ENCODE results near the gene LINS1.
A peak's percentile ranks its signal among the peaks of the same experiment; 100 is the strongest.

The LINS1 gene, protein sequence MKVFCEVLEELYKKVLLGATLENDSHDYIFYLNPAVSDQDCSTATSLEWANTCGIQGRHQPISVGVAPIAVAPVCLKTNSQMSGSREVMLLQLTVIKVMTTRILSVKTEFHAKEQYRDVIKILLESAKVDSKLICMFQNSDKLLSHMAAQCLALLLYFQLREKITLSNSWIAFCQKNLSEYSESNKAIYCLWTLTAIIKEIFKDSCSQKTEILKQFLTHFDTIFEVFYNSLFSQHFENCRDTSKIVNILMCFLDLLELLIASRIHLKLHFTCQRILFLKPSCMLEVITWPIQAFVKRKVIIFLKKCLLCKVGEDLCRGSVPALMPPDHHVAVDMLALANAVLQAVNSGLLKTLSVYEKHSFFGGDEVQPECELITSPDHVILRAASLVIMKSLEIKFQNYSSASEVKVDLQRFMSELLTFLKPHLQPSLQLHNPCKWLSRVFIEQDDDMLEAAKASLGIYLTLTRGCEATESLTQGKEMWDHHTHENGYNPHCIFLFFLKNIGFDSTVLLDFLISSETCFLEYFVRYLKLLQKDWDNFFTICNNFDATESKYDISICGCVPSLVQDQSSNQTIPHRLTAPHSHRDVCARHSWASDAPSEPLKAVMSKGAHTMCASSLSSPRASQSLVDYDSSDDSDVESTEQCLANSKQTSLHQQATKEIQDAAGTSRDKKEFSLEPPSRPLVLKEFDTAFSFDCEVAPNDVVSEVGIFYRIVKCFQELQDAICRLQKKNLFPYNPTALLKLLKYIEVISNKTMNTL

DNA sequence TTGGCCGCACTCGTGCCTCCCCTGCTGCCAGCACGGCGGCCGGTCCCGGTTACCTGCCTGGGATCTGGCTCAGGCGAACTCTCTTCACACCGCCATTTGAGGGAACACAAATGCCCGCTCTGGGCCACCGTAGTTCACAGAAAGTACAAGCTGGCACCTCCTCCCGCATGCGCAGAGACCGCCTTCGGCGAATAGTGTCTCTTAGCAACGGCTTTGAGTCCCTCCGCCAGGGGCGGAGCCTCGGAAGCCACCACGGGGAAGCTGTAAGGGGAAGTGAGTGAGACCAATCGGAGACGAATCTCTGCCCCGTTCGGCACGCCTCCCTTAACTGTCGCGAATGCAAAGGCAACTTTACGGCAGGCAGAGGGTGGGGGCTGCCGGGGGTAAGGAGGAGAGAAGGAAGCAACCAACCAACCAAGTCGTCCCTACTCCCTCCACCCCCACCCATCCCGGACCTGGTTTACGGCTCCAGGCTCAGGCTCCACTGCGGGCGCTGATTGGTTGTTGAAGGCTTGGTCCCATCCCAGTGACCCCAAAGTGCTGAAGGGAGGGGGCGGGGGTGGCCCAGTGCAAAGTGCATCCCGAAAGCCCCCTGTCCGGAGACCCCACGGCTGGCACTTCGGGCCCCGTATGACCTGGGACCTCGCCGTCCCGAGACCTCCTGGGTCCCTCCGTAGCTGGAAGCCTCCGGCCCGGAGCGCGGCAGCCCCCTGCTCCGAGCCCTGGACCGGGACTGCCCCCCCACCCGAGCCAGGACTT, at the start of gene LINS1, which contains the start of gene ASB7:
LINS1 (minus strand) TSS at position 121 of the 759 bp plus-strand sequence. CDS start 21,342 bp downstream, outside the sequence.
ASB7 (plus strand) TSS at position 526 of the 759 bp plus-strand sequence. CDS start 9,628 bp downstream, outside the sequence.
- DNase-seq (ENCODE audit: low read depth in 2 of 2): peak; percentile 100

DNA sequence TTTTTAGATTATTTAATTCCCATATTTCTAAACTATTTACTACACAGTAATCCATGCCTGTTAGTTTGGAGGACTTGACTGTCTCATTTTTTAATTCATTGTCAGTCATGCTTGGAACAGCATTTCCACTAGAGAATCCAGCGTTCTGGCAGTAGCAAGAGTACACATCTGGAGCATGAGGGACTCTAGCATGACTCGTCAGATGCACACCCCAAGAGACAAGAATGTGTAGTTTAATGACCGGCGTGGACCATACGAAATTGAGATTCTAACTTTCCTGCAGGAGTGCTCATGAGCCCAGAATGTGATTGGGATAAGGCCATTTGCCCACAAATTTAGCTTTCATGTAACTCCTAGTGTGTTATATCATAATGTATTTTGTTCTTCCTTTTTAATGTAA, 49.3 kb upstream of the LINS1 start:
- DNase-seq (ENCODE audit: low read depth in 2 of 2): no peak

DNA sequence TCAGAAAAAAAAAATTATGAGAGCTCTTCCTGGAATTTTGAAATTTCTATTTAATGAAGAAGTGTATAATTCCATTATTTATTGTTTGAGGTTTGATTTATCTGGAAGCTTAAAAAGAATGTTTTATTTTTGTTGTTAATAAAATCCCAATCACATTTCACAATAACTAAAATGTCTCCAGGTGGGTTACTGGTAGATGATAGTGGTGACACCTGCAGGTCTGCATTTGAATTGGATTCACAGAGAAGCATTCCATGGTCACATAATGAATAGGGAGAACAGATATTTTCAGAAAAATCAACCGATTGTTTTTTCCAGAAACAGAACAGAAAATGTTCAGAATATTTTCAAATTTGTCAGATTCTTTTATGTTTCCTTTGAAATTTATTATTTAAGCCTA, 48.7 kb upstream of the LINS1 start:
- no peak for DNase-seq (ENCODE audit: low read depth in 2 of 2)

DNA sequence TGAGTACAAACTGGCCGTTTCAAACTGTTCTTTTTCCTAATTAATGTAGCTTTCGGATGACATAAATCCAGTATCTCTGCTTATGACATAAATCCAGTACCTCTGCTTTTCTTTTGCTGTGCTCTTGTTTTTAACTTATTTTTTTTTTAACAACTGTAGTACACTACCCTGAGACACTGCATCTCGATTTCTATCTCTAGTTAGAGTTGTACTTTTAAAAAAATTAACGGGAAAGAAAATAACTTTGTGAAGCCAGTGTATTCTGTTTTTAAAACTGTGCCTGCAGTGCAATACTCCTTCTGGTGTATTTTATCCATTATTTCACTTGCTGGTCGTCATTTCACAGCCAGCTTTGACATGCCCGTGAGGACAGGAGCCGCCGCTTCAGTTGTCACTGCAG, 47.0 kb upstream of the LINS1 start:
- no peak for DNase-seq (ENCODE audit: low read depth in 2 of 2)

DNA sequence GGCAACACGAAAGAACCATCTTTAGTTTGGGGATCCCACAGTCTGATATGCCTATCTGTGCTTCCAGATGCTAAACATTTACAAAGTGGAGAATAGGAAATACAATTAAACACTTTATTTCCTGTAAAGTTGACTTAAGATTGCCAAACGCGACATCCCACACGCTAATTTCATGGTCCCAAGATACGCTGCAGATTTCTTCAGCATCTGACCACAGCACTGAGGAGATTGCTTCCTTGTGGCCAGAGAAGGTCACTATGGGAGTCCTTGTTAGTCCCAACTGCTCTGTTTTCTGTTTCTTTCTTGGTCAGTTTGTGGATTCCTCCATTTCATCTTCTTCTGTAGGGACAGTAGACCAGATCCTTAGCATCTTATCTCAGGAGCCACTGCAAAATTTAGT, 43.7 kb upstream of the LINS1 start:
- no peak for DNase-seq (ENCODE audit: low read depth in 2 of 2)

DNA sequence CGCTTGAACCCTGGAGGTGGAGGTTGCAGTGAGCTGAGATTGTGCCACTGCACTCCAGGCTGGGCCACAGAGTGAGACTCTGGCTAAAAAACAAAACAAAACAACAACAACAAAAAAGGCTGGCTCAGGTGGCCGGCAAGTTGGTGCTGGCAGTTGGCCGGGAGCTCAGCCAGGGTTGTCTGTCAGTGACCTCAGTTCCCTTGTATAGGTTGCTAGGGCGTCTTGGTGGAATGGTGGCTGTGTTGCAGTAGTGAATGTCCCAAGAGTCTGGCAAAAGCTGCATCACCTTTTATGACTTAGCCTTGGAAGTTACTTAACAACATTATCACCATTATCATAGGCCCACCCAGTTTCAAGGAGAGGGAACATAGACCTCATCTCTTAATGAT, 41.0 kb upstream of the LINS1 start:
- DNase-seq (ENCODE audit: low read depth in 2 of 2): no peak

DNA sequence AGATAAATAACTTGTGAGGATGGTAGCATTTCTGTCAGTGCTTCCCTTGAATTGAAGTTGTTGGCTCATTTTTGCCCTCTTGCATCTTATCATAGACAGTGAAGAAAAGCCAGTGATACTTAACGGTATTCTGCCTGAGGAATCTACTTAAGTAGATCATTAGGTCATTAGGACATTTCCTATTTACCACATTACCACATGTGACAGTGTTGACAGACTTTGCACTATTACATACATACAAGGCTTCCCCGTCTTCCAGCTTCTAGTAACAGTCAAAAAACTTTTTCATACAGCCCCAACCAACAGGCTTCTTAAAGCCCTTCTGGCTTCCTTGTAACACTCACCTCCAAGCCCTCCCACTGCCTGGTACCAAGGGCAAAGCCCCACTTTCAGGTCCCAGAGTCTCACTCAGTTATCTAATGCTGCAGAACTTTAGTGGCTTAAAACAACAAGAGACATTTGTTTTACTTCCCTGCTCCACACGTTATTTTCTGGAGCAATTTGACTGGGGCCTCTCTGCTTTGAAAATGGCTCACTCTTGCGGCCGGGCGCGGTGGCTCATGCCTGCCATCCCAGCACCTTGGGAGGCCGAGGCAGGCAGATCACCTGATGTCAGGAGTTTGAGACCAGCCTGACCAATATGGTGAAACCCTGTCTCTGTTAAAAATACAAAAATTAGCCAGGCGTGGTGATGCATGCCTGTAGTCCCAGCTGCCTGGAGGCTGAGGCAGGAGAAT, 40.4 kb upstream of the LINS1 start:
- no peak for DNase-seq (ENCODE audit: low read depth in 2 of 2)

DNA sequence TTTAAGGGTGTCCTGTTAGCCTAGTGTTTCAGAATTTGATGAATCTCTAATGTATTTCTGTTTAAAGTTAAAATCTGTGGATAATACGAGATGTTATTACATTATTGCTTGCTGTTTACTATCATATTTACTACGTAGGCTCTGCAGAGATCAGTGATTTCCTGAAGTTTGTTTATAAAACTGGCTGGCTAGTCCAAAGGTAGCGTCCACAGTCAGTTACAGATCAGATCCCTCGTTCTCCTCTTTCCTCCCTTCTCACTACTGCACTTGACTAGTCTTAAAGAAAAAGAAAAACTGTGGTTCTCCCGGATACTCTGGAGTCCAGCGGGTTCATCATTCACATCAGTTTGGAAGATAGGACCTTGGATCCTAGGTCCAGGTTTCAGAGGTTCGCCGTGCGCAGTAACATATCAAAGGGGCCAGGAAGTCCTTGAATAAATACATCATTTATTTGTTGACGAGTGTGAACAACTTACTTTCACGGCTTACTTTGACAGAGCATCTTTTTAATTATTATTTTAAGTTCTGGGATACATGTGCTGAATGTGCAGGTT, 36.3 kb upstream of the LINS1 start:
- no peak for DNase-seq (ENCODE audit: low read depth in 2 of 2)

DNA sequence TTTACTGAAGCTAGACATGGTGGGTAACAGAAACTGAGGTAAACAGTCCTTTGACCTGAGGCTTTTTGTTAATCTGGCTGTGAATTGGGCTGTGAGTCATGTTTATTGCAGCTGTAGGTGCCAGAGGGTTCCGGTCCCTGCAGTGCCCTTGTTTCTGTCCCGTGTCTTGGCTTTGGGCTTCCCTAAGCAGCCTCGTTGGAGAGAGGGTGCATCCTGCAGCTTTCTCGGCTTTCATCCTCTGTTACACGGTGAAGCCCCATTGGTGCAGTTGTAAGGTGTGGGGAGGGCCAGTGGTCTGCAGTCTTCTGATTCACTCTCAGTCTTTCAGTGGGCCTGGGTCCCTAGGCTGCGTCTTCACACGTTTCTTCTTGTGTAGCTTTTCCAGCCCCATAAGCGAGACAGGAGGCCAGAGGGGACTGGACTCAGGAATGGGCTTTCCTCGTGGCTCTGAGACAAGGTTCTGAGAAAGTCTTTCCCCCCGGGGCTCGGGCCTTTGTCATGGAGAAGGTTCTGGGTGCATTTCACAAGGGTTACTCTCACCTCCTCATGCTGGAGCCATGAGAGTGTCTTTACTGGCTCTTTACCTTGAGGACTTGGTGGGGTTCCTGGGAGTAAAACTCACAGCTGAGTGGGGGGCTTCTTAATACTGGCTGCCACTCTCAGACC, 33.6 kb upstream of the LINS1 start:
- DNase-seq (ENCODE audit: low read depth in 2 of 2): no peak

DNA sequence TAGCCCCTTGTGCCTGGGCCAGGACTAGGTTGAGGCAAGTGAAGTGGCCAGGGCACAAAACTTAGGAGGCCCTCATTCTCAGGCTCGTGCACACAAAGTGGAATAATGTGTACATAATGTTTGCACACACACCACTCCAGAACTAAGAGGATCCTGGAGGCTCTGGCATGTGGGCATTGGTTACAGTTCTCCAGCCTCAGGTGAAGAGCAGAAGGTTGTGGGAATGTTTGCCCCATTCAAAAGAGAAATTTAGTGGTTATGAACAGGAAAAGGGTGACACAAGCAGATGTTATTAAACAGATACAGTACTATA, 31.7 kb upstream of the LINS1 start:
- DNase-seq (ENCODE audit: low read depth in 2 of 2): no peak

DNA sequence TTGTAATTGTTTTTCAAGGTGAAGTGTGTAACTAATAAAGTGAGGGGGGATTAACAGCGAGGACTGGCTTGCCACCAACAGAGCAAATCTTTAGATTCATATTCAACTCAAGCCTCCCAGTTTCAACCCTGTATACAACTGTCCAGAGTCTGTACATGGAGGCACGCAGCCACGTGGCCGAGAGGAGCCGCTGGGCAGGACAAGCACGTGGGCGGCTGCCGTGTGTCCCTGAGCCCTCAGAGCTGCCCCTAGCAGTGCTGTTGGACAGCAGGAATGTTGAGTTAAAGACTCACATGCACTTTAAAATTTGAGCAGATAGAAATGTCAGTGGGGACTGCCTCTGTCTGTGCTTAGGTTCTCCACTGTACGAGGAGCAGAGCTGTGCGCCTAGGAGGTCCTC, 29.8 kb upstream of the LINS1 start:
- no peak for DNase-seq (ENCODE audit: low read depth in 2 of 2)

DNA sequence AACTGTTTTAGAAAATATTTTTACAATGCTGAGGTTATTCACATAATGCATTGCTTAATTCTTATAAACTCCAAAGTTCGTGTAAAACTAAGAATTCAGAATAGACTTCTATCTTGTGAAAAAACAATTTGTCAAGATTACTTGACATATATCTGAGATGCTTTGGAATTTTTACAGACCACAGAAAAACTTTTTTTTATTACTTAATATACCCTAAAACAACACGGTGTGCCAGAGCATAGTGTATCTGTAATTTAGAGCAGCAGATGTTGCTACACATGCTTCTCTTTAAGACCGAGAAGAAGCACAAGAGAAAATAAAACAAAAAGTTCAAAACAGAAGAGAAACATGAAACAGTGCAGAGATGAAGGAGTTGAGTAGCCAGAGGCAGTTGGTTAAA, 26.8 kb upstream of the LINS1 start:
- peak; percentile 54 to 57 for DNase-seq (ENCODE audit: low read depth in 2 of 2)

DNA sequence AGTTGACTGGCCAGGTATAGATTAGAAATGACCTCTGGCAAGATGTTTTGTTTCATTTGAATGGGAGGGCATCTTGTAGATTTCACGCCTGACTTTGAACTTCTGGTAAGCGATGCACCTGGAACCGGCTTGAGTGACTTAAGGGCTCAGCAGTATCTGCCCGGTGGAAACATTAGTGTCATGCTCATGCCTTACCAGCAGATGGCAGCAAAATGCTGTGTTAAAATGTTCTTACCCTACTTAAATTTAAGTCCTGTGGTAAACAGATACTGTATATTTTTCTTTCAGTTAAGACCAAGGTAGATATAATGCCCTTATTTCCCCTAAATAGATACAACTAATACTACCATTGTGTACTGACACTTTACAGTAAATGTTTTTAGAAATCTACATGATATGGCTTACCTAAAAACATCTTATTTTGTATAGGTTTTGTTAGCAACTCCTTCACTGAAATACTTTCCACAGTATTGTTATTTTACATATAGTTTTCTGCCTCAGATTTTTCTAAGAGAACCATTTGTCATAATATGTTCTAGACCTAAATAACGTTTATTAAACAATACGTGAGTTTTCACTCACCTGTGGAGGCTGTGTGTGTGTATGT, 25.9 kb upstream of the LINS1 start:
- DNase-seq (ENCODE audit: low read depth in 2 of 2): peak; percentile 33 to 34

DNA sequence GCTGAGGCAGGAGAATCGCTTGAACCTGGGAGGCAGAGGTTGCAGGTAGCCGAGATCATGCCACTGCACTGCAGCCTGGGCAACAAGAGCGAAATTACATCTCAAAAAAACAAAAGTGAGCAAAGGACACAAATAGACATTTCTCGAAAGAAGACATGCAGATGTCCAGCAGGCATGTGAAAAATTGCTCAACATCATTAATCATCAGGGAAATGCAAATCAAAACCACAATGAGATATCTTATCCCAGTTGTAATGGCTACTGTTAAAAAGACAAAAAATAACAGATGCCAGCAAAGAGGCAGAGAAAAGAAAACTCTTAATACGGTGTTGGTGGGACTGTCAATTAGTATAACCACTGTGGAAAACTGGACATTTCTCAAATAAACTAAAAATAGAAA, 21.3 kb upstream of the LINS1 start:
- peak in 1 of 2 experiments; percentile 8 for DNase-seq (ENCODE audit: low read depth in 2 of 2)

DNA sequence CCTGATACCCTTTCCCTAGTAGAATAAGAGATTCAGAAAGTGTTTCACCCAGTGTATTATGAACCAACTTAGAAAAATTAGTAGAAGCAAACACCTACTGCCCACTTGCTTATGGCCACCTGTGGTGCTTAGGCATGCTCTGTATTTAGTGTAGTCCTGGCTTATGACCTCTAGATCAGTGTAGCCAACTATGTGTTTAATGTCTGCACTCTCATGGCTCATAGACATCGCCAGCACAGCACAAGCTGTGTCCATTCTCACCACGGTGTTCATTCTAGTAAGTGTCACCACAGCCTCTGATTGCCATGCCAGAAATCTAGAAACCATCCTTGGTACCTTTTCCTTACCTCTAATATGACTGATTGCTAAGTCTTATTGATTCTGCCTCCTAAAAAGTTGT, 14.7 kb upstream of the LINS1 start:
- DNase-seq (ENCODE audit: low read depth in 2 of 2): no peak

DNA sequence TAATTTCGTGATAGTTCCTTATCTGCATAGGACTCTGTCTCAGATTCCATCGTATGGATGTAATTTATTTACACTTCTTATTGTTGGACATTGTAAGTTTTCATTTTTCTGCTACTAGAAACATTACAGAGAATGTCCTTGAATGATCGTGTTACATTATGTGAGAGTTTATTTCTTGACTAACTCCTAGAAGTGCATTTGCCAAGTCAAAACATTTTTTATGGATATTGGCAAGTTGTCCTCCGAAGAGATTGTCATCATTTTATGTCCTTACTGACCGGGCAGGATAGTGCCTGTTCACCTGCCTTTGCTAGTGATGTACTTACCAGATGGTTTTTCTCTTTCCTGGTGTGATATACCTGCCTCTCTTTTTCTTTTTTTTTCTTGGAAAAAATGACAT, 13.8 kb upstream of the LINS1 start:
- no peak for DNase-seq (ENCODE audit: low read depth in 2 of 2)

DNA sequence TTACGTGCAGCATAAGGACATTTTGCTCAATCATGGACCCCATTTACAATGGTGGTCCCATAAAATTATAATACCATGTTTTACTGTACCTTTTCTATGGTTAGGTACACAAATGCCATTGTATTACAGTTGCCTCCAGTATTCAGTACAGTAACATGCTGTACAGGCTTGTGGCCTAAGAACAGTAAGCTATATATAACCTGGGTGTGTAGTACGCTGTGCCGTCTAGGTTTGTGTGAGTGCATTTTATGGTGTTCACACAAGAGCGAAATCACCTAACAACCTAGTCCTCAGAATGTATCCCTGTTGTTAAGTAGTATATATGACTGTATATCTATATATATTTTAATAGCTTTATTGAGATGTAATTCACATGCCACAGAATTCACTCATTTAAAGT, 12.9 kb upstream of the LINS1 start:
- no peak for DNase-seq (ENCODE audit: low read depth in 2 of 2)

DNA sequence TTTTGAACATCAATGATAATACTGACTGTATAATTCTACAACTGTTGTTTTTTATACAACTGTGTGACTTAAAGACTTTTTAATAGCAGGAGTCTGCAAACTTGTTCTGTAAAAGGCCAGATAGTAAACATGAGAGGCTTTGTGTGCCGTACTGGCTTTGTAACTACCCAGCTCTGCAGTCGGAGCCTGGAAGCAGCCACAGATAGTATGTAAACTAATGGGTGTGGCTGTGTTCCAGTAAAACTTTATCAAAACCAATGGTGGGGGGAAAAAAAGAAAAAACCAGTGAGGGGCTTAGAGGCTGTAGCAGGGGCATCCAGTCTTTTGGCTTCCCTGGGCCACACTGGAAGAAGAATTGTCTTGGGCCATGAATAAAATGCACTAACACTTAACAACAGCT, 12.4 kb upstream of the LINS1 start:
- DNase-seq (ENCODE audit: low read depth in 2 of 2): no peak

DNA sequence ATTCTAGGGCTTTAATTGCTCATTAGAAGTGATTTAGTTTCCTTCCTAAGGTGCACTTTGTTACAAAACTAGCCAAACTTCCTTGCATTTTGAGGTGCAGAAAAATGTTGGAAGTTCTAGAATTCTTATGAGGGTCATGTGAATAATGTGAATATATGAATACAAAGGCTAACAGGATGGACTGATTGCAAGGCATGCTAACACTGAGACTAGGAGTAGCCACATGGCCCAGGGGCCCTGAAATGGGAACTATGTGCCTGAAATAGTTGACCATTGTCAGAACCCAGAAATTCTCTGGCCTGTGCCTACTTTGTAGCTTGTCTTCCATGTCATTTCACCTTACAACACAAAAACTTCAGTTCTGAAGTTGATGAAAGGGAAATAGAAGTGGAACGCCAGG, 11.2 kb upstream of the LINS1 start:
- DNase-seq (ENCODE audit: low read depth in 2 of 2): no peak

DNA sequence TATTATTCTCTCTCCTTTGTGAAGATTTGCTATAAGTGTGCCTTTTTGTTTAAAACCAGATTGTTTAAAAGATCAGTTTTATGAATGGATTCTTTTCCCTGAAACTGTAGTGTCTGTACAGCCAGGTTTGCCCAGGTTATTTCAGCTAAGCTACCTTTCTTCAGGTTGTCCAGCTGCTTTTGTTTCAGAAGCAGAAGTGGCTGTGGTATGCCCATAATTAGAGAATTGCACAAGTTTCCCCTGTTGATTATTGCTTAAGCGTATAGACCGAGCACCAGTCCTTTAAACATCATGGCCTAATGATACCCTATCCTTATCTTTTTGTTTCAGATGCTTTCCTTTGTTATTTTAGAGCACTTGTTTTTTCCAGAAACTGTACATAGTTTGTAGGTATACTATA, 10.6 kb upstream of the LINS1 start:
- no peak for DNase-seq (ENCODE audit: low read depth in 2 of 2)
